IPS-18c (cell line): ENCODE results near the gene NUDT21.
"Not testable (repeated sequence)": the region's sequence is repeated elsewhere in the genome, so short reads cannot be mapped to it uniquely, and the experiment has no call there.

Experiments
- H3K4me3 ChIP-seq: 2 replicates; pipeline ENCODE4 v1.7.0; 2013; ENCODE audit warnings: low read depth, mild to moderate bottlenecking, low read length, moderate library complexity; ENCODE audit not compliant: insufficient read depth
- H3K9me3 ChIP-seq: one replicate; pipeline ENCODE4 v1.6.1; 2013; ENCODE audit warnings: mild to moderate bottlenecking, low read length, moderate library complexity; ENCODE audit not compliant: control insufficient read depth, insufficient read depth

The NUDT21 gene

GRCh38 chr16:56450986-56451752, at the start of gene NUDT21, which contains the start of gene OGFOD1:
Gene NUDT21 (minus strand): TSS chr16:56451332. CDS start chr16:56451202, 130 bp downstream.
Gene OGFOD1 (plus strand): TSS chr16:56451554. CDS start chr16:56451613, 59 bp downstream.
- Histone ChIP-seq H3K9me3 (no peaks in the 10 kb centered on the region), H3K4me3 (peak within 1 kb of the TSS; percentile 96)

- no peak overlapping the region for H3K4me3 ChIP-seq
- no peaks in the 10 kb centered on the region for H3K9me3 ChIP-seq
Measured at GRCh38 chr16:56493815-56494214, 42.7 kb upstream of the NUDT21 start.

GRCh38 chr16:56493126-56493525, 42.0 kb upstream of the NUDT21 start:
- Histone ChIP-seq H3K9me3 (no peaks in the 10 kb centered on the region), H3K4me3 (no peak overlapping the region)

- no peak overlapping the region for H3K4me3 ChIP-seq
- H3K9me3 ChIP-seq: no peaks in the 10 kb centered on the region
Measured at GRCh38 chr16:56491657-56492261, 40.6 kb upstream of the NUDT21 start.

- not testable (repeated sequence) for H3K4me3 ChIP-seq, H3K9me3 ChIP-seq
Measured at GRCh38 chr16:56488868-56489267, 37.7 kb upstream of the NUDT21 start.

GRCh38 chr16:56488035-56488434, 36.9 kb upstream of the NUDT21 start:
- no peak overlapping the region for H3K4me3 ChIP-seq
- no peaks in the 10 kb centered on the region for H3K9me3 ChIP-seq

- no peaks in the 10 kb centered on the region for H3K9me3 ChIP-seq
- H3K4me3 ChIP-seq: no peak overlapping the region
Measured at GRCh38 chr16:56483394-56483793, 32.3 kb upstream of the NUDT21 start.

- Histone ChIP-seq H3K9me3 (no peaks in the 10 kb centered on the region), H3K4me3 (no peak overlapping the region)
Measured at GRCh38 chr16:56482683-56483236, 31.6 kb upstream of the NUDT21 start.

GRCh38 chr16:56481468-56482122, 30.5 kb upstream of the NUDT21 start:
- Histone ChIP-seq H3K4me3 (no peak overlapping the region), H3K9me3 (no peaks in the 10 kb centered on the region)

GRCh38 chr16:56480776-56481467, 29.8 kb upstream of the NUDT21 start:
- Histone ChIP-seq H3K4me3 (no peak overlapping the region), H3K9me3 (no peaks in the 10 kb centered on the region)

GRCh38 chr16:56479469-56479868, 28.3 kb upstream of the NUDT21 start:
- Histone ChIP-seq H3K9me3 (no peaks in the 10 kb centered on the region), H3K4me3 (no peak overlapping the region)

GRCh38 chr16:56478281-56479049, 27.3 kb upstream of the NUDT21 start:
- no peaks in the 10 kb centered on the region for H3K9me3 ChIP-seq
- H3K4me3 ChIP-seq: no peak overlapping the region

- Histone ChIP-seq H3K4me3 (no peak overlapping the region), H3K9me3 (no peaks in the 10 kb centered on the region)
Measured at GRCh38 chr16:56477096-56477878, 26.2 kb upstream of the NUDT21 start.

GRCh38 chr16:56475201-56475600, 24.1 kb upstream of the NUDT21 start:
- no peak overlapping the region for H3K4me3 ChIP-seq
- H3K9me3 ChIP-seq: no peaks in the 10 kb centered on the region

GRCh38 chr16:56470666-56471065, 19.5 kb upstream of the NUDT21 start:
- H3K9me3 ChIP-seq: no peaks in the 10 kb centered on the region
- no peak overlapping the region for H3K4me3 ChIP-seq

- H3K9me3 ChIP-seq: no peaks in the 10 kb centered on the region
- no peak overlapping the region for H3K4me3 ChIP-seq
Measured at GRCh38 chr16:56470232-56470631, 19.1 kb upstream of the NUDT21 start.
